Stomach (tissue), 4 donors: ENCODE data around the gene SLC8A3.

ENCODE experiments used
- CTCF ChIP-seq, 7 experiments: fragments of 450-650 bp in 4 of 7; fragments of 200-600 bp in 3 of 7; sonication (generic) in 3 of 7; IDR thresholded peaks; one replicate each; pipeline ENCODE4 v1.5.1; 2016 to 2019; ENCODE audit warnings: antibody characterized with exemption in 7 of 7, control low read depth in 2 of 7, mild to moderate bottlenecking in 1 of 7
- POLR2A ChIP-seq, 4 donors: fragments of 450-650 bp; IDR thresholded peaks; one replicate each; pipeline ENCODE4 v1.6.1; 2016; ENCODE audit warnings: antibody characterized with exemption in 4 of 4, control low read depth in 2 of 4, mild to moderate bottlenecking in 1 of 4, moderate library complexity in 1 of 4

DNA sequence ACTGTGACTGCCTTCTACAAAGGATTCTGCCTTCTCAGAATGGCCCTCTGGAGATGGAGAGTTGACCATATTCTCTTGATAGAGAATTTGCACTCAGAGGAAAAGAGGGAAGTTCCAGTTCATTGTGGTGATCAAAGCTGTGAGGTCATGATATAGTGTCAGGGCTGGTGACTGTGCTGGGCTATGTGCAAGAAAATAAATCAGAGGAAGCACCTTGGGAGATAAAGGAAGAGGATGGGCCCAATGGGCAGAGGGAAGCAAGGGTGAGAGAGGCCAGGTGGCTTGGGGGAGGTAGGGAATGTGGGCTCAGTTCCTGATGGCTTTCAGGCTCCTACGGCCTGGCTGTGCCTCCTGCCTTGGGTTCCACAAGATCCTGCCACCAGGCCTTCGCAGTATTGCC lies 145.8 kb downstream of the SLC8A3 start:
- TF ChIP-seq CTCF (IDR thresholded peaks at IDR 0.05) (no peak), POLR2A (IDR thresholded peaks at IDR 0.05) (no peak)
